HCT116 (cell line): ENCODE measurements around the gene TRAF2.

Source experiments
- CBX3 ChIP-seq: IDR thresholded peaks from 2 replicates; pipeline ENCODE4 v1.6.1; 2012; ENCODE audit warnings: low read depth
- CEBPB ChIP-seq: IDR thresholded peaks from 2 replicates; pipeline ENCODE4 v1.6.1; 2012; ENCODE audit warnings: low read depth
- EZH2 ChIP-seq: fragments of 200-600 bp; sonication (generic); IDR thresholded peaks from 2 replicates; pipeline ENCODE4 v1.6.1; 2017; ENCODE audit warnings: antibody characterized with exemption, mixed run types
- FOSL1 ChIP-seq: IDR thresholded peaks from 2 replicates; pipeline ENCODE4 v1.6.1; 2012; ENCODE audit warnings: low read depth
- JUND ChIP-seq: IDR thresholded peaks from 2 replicates; pipeline ENCODE4 v1.6.1; 2012
- MAX ChIP-seq: IDR thresholded peaks from 2 replicates; pipeline ENCODE4 v1.6.1; 2012
- POLR2A ChIP-seq: IDR thresholded peaks from 2 replicates; pipeline ENCODE4 v1.7.0; 2011; ENCODE audit warnings: borderline replicate concordance; ENCODE audit not compliant: insufficient read depth, insufficient read length; ENCODE audit errors: extremely low read depth
- POLR2AphosphoS5 ChIP-seq: IDR thresholded peaks from 2 replicates; pipeline ENCODE4 v1.6.1; 2011; ENCODE audit warnings: mild to moderate bottlenecking, low read depth, low read length, moderate library complexity
- RAD21 ChIP-seq: IDR thresholded peaks from 2 replicates; pipeline ENCODE4 v1.6.1; 2012; ENCODE audit warnings: low read depth, mild to moderate bottlenecking
- SIN3A ChIP-seq: IDR thresholded peaks from 2 replicates; pipeline ENCODE4 v1.6.1; 2012; ENCODE audit warnings: low read depth
- TF ChIP-seq, protein P1 (sequence below): IDR thresholded peaks from 2 replicates; pipeline ENCODE4 v1.6.1; 2012; ENCODE audit warnings: low read depth
- TF ChIP-seq, protein P2 (sequence below): IDR thresholded peaks from 2 replicates; pipeline ENCODE4 v1.6.1; 2012
- TF ChIP-seq, protein P3 (sequence below), 3 experiments: fragments of 200-600 bp in 1 of 3; sonication (generic) in 1 of 3; IDR thresholded peaks in 2 of 3; conservative IDR thresholded peaks in 1 of 3; 2 replicates each; pipeline ENCODE4 v1.5.1; 2012 to 2017; ENCODE audit warnings: low read depth in 2 of 3, low read length in 2 of 3, antibody characterized with exemption in 1 of 3, borderline replicate concordance in 1 of 3, control low read depth in 1 of 3, mild to moderate bottlenecking in 1 of 3, mixed read lengths in 1 of 3, mixed run types in 1 of 3, moderate library complexity in 1 of 3; ENCODE audit not compliant: insufficient read depth in 1 of 3

DNA sequence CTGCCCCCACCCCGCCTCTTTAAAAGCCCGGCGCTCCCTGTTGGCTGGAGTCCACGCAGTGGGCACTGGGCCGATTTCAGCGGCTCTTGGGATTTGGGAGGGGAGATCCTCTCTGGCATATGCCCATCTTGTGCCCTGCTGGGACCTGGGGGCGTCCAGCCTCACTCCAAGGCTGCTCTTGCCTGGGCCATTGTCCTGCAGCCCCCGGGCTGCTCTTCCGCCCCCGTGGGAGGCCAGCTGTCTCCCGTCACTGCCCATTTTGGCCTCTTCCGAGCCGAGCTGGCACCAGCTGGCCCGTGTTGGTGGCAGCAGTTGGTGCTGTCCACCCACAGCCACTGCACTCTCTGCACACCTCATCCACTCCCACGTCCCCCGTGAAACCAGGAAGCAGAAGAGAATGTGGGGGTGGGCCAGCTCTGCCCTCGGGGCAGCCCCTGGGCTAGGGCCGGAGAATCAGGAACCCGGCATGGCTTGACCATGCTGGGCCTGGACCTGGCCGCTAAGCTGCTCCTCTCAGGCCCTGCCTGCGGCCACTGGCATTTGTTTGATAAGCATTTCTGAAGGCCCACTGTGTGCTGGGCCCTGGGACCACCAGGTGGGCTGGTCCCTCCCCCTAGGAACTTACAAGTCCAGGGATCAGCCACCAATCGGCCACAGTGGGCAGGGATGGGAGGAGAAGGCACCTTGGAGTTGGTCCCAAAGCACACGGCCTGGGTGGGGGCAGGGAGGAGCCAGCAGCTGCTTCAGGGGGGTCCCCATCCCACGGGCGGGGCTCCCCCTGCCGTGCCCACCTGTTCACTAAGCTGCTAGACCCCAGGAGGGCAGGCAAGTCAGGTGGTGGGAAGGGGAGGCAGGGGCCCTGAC is 60.9 kb downstream of the TRAF2 start:
- TF ChIP-seq, protein P1, sequence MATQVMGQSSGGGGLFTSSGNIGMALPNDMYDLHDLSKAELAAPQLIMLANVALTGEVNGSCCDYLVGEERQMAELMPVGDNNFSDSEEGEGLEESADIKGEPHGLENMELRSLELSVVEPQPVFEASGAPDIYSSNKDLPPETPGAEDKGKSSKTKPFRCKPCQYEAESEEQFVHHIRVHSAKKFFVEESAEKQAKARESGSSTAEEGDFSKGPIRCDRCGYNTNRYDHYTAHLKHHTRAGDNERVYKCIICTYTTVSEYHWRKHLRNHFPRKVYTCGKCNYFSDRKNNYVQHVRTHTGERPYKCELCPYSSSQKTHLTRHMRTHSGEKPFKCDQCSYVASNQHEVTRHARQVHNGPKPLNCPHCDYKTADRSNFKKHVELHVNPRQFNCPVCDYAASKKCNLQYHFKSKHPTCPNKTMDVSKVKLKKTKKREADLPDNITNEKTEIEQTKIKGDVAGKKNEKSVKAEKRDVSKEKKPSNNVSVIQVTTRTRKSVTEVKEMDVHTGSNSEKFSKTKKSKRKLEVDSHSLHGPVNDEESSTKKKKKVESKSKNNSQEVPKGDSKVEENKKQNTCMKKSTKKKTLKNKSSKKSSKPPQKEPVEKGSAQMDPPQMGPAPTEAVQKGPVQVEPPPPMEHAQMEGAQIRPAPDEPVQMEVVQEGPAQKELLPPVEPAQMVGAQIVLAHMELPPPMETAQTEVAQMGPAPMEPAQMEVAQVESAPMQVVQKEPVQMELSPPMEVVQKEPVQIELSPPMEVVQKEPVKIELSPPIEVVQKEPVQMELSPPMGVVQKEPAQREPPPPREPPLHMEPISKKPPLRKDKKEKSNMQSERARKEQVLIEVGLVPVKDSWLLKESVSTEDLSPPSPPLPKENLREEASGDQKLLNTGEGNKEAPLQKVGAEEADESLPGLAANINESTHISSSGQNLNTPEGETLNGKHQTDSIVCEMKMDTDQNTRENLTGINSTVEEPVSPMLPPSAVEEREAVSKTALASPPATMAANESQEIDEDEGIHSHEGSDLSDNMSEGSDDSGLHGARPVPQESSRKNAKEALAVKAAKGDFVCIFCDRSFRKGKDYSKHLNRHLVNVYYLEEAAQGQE, result no peak
- TF ChIP-seq, protein P2, sequence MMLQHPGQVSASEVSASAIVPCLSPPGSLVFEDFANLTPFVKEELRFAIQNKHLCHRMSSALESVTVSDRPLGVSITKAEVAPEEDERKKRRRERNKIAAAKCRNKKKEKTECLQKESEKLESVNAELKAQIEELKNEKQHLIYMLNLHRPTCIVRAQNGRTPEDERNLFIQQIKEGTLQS, result no peak
- TF ChIP-seq, protein P3, sequence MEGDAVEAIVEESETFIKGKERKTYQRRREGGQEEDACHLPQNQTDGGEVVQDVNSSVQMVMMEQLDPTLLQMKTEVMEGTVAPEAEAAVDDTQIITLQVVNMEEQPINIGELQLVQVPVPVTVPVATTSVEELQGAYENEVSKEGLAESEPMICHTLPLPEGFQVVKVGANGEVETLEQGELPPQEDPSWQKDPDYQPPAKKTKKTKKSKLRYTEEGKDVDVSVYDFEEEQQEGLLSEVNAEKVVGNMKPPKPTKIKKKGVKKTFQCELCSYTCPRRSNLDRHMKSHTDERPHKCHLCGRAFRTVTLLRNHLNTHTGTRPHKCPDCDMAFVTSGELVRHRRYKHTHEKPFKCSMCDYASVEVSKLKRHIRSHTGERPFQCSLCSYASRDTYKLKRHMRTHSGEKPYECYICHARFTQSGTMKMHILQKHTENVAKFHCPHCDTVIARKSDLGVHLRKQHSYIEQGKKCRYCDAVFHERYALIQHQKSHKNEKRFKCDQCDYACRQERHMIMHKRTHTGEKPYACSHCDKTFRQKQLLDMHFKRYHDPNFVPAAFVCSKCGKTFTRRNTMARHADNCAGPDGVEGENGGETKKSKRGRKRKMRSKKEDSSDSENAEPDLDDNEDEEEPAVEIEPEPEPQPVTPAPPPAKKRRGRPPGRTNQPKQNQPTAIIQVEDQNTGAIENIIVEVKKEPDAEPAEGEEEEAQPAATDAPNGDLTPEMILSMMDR (IDR thresholded peaks at IDR 0.05 in 2 of 3, conservative IDR thresholded peaks at IDR 0.05 in 1 of 3; ENCODE audit: borderline replicate concordance in 1 of 3, insufficient read depth in 1 of 3, low read depth in 2 of 3, low read length in 2 of 3), result no peak
- no peak for TF ChIP-seq EZH2
- no peak for TF ChIP-seq FOSL1
- TF ChIP-seq JUND, result no peak
- TF ChIP-seq SIN3A, result no peak
- no peak for TF ChIP-seq MAX
- no peak for TF ChIP-seq RAD21
- TF ChIP-seq CBX3, result no peak
- no peak for TF ChIP-seq POLR2AphosphoS5
- TF ChIP-seq CEBPB, result no peak
- TF ChIP-seq POLR2A, result no peak
